Spleen (tissue), 11 donors: Measurements from ENCODE around the gene RAPGEF6. TPM values are rescaled to one million over a fixed set of nuclear protein-coding genes. Genes with fewer than 3 reads are reported as not detected.
A peak's percentile ranks its signal among the peaks of the same experiment; 100 is the strongest.

Experiments
- DNase-seq: peaks from one replicate; pipeline ENCODE4 v3.0.0-alpha.2; 2020
- H3K27ac ChIP-seq, 8 donors: fragments of 200-600 bp; sonication (generic) in 7 of 8; 1 replicate in 4 of 8; 2 replicates in 4 of 8; pipeline versions ENCODE4 v1.5.0 to v1.8.0; 2016 to 2021; ENCODE audit warnings: inconsistent platforms in 4 of 8, mild to moderate bottlenecking in 4 of 8, moderate library complexity in 1 of 8
- H3K27me3 ChIP-seq, 7 donors: fragments of 200-600 bp; sonication (generic) in 6 of 7; replicated peaks in 1 of 7; 1 replicate in 4 of 7; 2 replicates in 3 of 7; pipeline versions ENCODE4 v1.5.0 to v1.8.0; 2016 to 2021; ENCODE audit warnings: inconsistent platforms in 3 of 7, mild to moderate bottlenecking in 1 of 7
- H3K36me3 ChIP-seq, 6 donors: fragments of 200-600 bp; sonication (generic) in 5 of 6; 1 replicate in 4 of 6; 2 replicates in 2 of 6; pipeline versions ENCODE4 v1.5.0 to v1.8.0; 2016 to 2021; ENCODE audit warnings: inconsistent platforms in 2 of 6
- H3K4me1 ChIP-seq, 6 donors: fragments of 200-600 bp; sonication (generic) in 5 of 6; 1 replicate in 3 of 6; 2 replicates in 3 of 6; pipeline versions ENCODE4 v1.5.0 to v1.8.0; 2016 to 2021; ENCODE audit warnings: inconsistent platforms in 3 of 6
- H3K4me3 ChIP-seq, 8 donors: fragments of 200-600 bp; sonication (generic) in 7 of 8; 1 replicate in 4 of 8; 2 replicates in 4 of 8; pipeline versions ENCODE4 v1.5.0 to v1.8.0; 2016 to 2021; ENCODE audit warnings: inconsistent platforms in 4 of 8, mild to moderate bottlenecking in 4 of 8, moderate library complexity in 2 of 8
- H3K9me3 ChIP-seq, 8 donors: fragments of 200-600 bp; sonication (generic) in 7 of 8; 1 replicate in 4 of 8; 2 replicates in 4 of 8; pipeline versions ENCODE4 v1.5.0 to v1.8.0; 2016 to 2021; ENCODE audit warnings: inconsistent platforms in 4 of 8
- CTCF ChIP-seq, 11 experiments: fragments of 200-600 bp in 7 of 11; fragments of 450-650 bp in 4 of 11; sonication (generic) in 4 of 11; IDR thresholded peaks in 8 of 11; conservative IDR thresholded peaks in 3 of 11; 1 replicate in 7 of 11; 2 replicates in 4 of 11; pipeline versions ENCODE4 v1.4.0 to v1.8.0; 2016 to 2021; ENCODE audit warnings: antibody characterized with exemption in 11 of 11, inconsistent platforms in 4 of 11, mild to moderate bottlenecking in 1 of 11
- POLR2A ChIP-seq, 3 donors: fragments of 450-650 bp; IDR thresholded peaks; one replicate each; pipeline ENCODE4 v1.5.1; 2017; ENCODE audit warnings: antibody characterized with exemption in 3 of 3, mild to moderate bottlenecking in 1 of 3
- POLR2AphosphoS5 ChIP-seq, 3 donors: sonication (generic); formaldehyde crosslinking; IDR thresholded peaks; one replicate each; pipeline ENCODE4 v1.5.1; 2017; ENCODE audit warnings: antibody characterized with exemption in 3 of 3
- WGBS, 5 donors: extraction: QIAGEN DNeasy Blood & Tissue Kit in 3 of 5; methylation state at CpG; one replicate each; pipeline versions ENCODE4 v1.1.5 to v1.1.7; 2013 to 2018; 5-methylcytosine and 5-hydroxymethylcytosine counted together
- intact Hi-C: fragments of 100-400 bp; cut with DNase I; formaldehyde crosslinking; loops from one replicate; pipeline ENCODE4 v1.15.0; 2023; ENCODE audit warnings: low total_unique reads
- polyA plus RNA-seq, 3 donors: library from polyadenylated mRNA; stranded (reverse); fragments of 200-250 nt; gene quantifications; one replicate each; pipeline ENCODE4 v1.2.1, GENCODE V29; 2013
- total RNA-seq, 7 donors: library from RNA; depleted of rRNA in 3 of 7; stranded (reverse); fragments of >200 nt in 3 of 7; fragmentation: NEBNext Ultra II Directional in 4 of 7; extraction: Animal tissue kit (Norgen Biotek cat#: 25700) in 4 of 7; gene quantifications; one replicate each; pipeline versions ENCODE4 v1.1.0 to v1.2.1, GENCODE V29; 2016 to 2021
- donor health status: healthy with polysubstance abuse.
- donor health status: DM: no; HTN: no; CAD: no; lungs with moderate emphysema.
- donor health status: DM: no; HTN: no; CAD: no.
- donor health status: Bipolar disorder and iron deficiency.
- donor health status: healthy.
- donor health status: DM: no; HTN: no; CAD: no.
- donor health status: DM: yes; HTN: yes; CAD: no.

The RAPGEF6 gene
- total and polyA plus RNA-seq, 10 donors: 3.8 to 56.4 (median 43.2) TPM

DNA sequence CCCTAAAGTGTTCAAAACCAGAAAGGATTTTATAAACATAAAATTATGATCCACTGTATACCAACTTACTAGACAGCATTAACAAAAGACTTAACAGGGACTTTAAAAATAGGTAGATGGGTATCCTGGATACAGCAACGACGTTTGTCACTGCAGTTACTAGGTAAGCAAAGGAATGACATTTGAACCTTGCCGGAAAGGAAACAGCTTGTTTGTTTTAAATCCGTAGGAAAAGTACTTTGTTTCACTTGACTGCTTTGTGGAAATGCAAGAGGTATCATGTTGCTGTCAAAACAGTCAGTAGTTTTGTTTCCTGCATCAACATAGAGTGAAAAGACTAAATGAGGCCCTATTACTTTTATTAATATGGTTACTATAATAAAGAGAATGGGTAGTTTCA lies 248.2 kb downstream of the RAPGEF6 start:
- Histone ChIP-seq H3K4me1 (peaks cover 21 to 89% (median 38%) of the 10 kb centered on the region in 6 donors), H3K36me3 (peaks cover 0 to 67% (median 36%) of the 10 kb centered on the region in 6 donors), H3K9me3 (no peaks in the 10 kb centered on the region), H3K27me3 (no peaks in the 10 kb centered on the region), H3K27ac (peak overlapping the region in 5 of 8 donors; percentile 22 to 60 (median 37)), H3K4me3 (no peak overlapping the region)
- TF ChIP-seq POLR2A (IDR thresholded peaks at IDR 0.05) (no peak), CTCF (IDR thresholded peaks at IDR 0.05 in 8 of 11, conservative IDR thresholded peaks at IDR 0.05 in 3 of 11) (no peak), POLR2AphosphoS5 (IDR thresholded peaks at IDR 0.05) (no peak)
- no peak for DNase-seq
- 50 to 64% (median 54%) methylated on average over 4 of the region's 4 CpGs for whole genome bisulfite sequencing, 5 donors
- intact Hi-C loops: loop anchor here (10.0 kb wide), 2 partner anchors 112 to 222 kb away; partner anchors contain the start of gene HINT1

GRCh38 chr5:131386124-131386523 lies 248.9 kb downstream of the RAPGEF6 start:
- Histone ChIP-seq H3K4me3 (no peak overlapping the region), H3K4me1 (peaks cover 27 to 89% (median 45%) of the 10 kb centered on the region in 6 donors), H3K27me3 (no peaks in the 10 kb centered on the region), H3K27ac (peak overlapping the region in 5 of 8 donors; percentile 22 to 60 (median 37)), H3K9me3 (no peaks in the 10 kb centered on the region), H3K36me3 (peaks cover 0 to 61% (median 30%) of the 10 kb centered on the region in 6 donors)
- DNase-seq: no peak
- intact Hi-C loops: loop anchor here (10.0 kb wide), 2 partner anchors 111 to 221 kb away; partner anchors contain the start of gene HINT1
- 95 to 98% (median 98%) methylated on average over 3 of the region's 3 CpGs for WGBS, 5 donors
- TF ChIP-seq POLR2AphosphoS5 (IDR thresholded peaks at IDR 0.05) (peak in 1 of 3 donors; percentile 10), CTCF (IDR thresholded peaks at IDR 0.05 in 8 of 11, conservative IDR thresholded peaks at IDR 0.05 in 3 of 11) (no peak), POLR2A (IDR thresholded peaks at IDR 0.05) (no peak)

GRCh38 chr5:131384616-131385214 lies 250.3 kb downstream of the RAPGEF6 start:
- 92 to 100% (median 95%) methylated on average over 3 of the region's 3 CpGs for WGBS, 5 donors
- Histone ChIP-seq H3K27me3 (no peaks in the 10 kb centered on the region), H3K4me1 (peaks cover 38 to 93% (median 53%) of the 10 kb centered on the region in 6 donors), H3K36me3 (peaks cover 0 to 47% (median 22%) of the 10 kb centered on the region in 6 donors), H3K9me3 (no peaks in the 10 kb centered on the region), H3K4me3 (no peak overlapping the region), H3K27ac (peak overlapping the region in 2 of 8 donors; percentile 37 to 55)
- intact Hi-C loops: loop anchor here (10.0 kb wide), 2 partner anchors 110 to 220 kb away; partner anchors contain the start of gene HINT1
- DNase-seq: no peak
- TF ChIP-seq CTCF (IDR thresholded peaks at IDR 0.05 in 8 of 11, conservative IDR thresholded peaks at IDR 0.05 in 3 of 11) (no peak), POLR2AphosphoS5 (IDR thresholded peaks at IDR 0.05) (no peak), POLR2A (IDR thresholded peaks at IDR 0.05) (no peak)

DNA sequence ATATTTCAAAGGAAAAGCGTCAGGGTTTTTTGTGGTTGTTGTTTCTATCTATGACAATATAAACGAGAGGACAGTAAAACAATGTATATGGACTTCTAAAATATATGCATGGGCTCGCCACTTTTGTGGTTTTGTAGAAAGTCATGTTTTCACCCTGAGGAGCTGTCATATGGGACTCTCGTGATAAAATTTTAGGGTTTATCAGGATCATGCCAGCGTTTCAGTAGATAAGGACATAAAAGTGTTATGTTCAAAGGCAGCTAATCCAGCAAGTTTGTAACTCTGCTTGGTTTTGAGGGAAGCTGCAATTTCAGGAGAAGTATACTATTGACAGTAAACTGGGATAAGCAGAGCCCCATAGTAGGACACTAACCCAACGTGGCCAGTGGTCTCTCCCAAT lies 250.9 kb downstream of the RAPGEF6 start:
- Histone ChIP-seq H3K4me1 (peaks cover 43 to 93% (median 54%) of the 10 kb centered on the region in 6 donors), H3K9me3 (no peaks in the 10 kb centered on the region), H3K27me3 (no peaks in the 10 kb centered on the region), H3K27ac (peak overlapping the region in 3 of 8 donors; percentile 37 to 93 (median 91)), H3K4me3 (no peak overlapping the region), H3K36me3 (peaks cover 0 to 41% (median 22%) of the 10 kb centered on the region in 6 donors)
- 60 to 75% (median 65%) methylated on average over 6 of the region's 6 CpGs for WGBS, 5 donors
- intact Hi-C loops: loop anchor here (10.0 kb wide), 2 partner anchors 109 to 219 kb away; partner anchors contain the start of gene HINT1
- TF ChIP-seq CTCF (IDR thresholded peaks at IDR 0.05 in 8 of 11, conservative IDR thresholded peaks at IDR 0.05 in 3 of 11) (no peak), POLR2A (IDR thresholded peaks at IDR 0.05) (no peak), POLR2AphosphoS5 (IDR thresholded peaks at IDR 0.05) (no peak)
- no peak for DNase-seq
